Thoracic aorta (tissue), 2 donors: Measurements from ENCODE around the gene SCAI. TPM values are rescaled to one million over a fixed set of nuclear protein-coding genes. Genes with fewer than 3 reads are reported as not detected.
"Not testable (repeated sequence)": the region's sequence is repeated elsewhere in the genome, so short reads cannot be mapped to it uniquely, and the experiment has no call there.

Experiments
- ATAC-seq: fragments of 150-250 bp; one replicate; pipeline ENCODE4 v1.8.0; 2017; ENCODE audit warnings: low read depth; ENCODE audit not compliant: insufficient number of reproducible peaks, low FRiP score
- DNase-seq: peaks from one replicate; pipeline ENCODE4 v3.0.0-alpha.2; 2020; ENCODE audit warnings: low spot score
- H3K27ac ChIP-seq, 2 donors: fragments of 200-600 bp; sonication (generic); 1 replicate in 1 of 2; 2 replicates in 1 of 2; pipeline ENCODE4 v1.5.1; 2016; ENCODE audit warnings: mild to moderate bottlenecking in 2 of 2, moderate library complexity in 2 of 2
- H3K27me3 ChIP-seq: fragments of 200-600 bp; sonication (generic); replicated peaks from 2 replicates; pipeline ENCODE4 v1.6.0; 2016; ENCODE audit warnings: mild to moderate bottlenecking; ENCODE audit not compliant: insufficient read depth
- H3K36me3 ChIP-seq: fragments of 200-600 bp; sonication (generic); one replicate; pipeline ENCODE4 v1.5.1; 2016
- H3K4me1 ChIP-seq, 2 donors: fragments of 200-600 bp; sonication (generic); 1 replicate in 1 of 2; 2 replicates in 1 of 2; pipeline versions ENCODE4 v1.5.1 to v1.6.0; 2016; ENCODE audit warnings: low read depth in 2 of 2, mild to moderate bottlenecking in 1 of 2; ENCODE audit not compliant: control insufficient read depth in 1 of 2
- H3K4me3 ChIP-seq: fragments of 200-600 bp; sonication (generic); 2 replicates; pipeline ENCODE4 v1.5.1; 2016; ENCODE audit warnings: mild to moderate bottlenecking
- H3K9me3 ChIP-seq: fragments of 200-600 bp; sonication (generic); 2 replicates; pipeline ENCODE4 v1.5.1; 2016
- CTCF ChIP-seq: fragments of 200-600 bp; sonication (generic); IDR thresholded peaks from one replicate; pipeline ENCODE4 v1.5.1; 2019; ENCODE audit warnings: antibody characterized with exemption
- total RNA-seq, 2 donors: library from RNA; depleted of rRNA; stranded (reverse); fragments of >200 nt; gene quantifications; one replicate each; pipeline versions ENCODE4 v1.1.0 to v1.2.3, GENCODE V29; 2016

The SCAI gene
- total RNA-seq, 2 donors from 2014 or later: 5.1 to 12.4 TPM

- ATAC-seq (no peak), DNase-seq (no peak)
- H3K9me3 ChIP-seq: no peaks in the 10 kb centered on the region
- no peaks in the 10 kb centered on the region for H3K27me3 ChIP-seq
- peak overlapping the region; percentile 18 for H3K4me3 ChIP-seq
- peak overlapping the region; percentile 67 to 70 for H3K27ac ChIP-seq
- no peak for TF ChIP-seq CTCF
- H3K36me3 ChIP-seq: no peaks in the 10 kb centered on the region
- H3K4me1 ChIP-seq: peaks cover 16 to 21% of the 10 kb centered on the region in 2 donors
Observed at GRCh38 chr9:125172031-125172755, 28.9 kb upstream of the SCAI start.

GRCh38 chr9:125169895-125170294 lies 26.6 kb upstream of the SCAI start:
- Histone ChIP-seq H3K27ac (no peak overlapping the region), H3K4me1 (peaks cover 26 to 36% of the 10 kb centered on the region in 2 donors)
- no peak for TF ChIP-seq CTCF

GRCh38 chr9:125166762-125167161 lies 23.4 kb upstream of the SCAI start:
- Histone ChIP-seq H3K27ac (peak overlapping the region; percentile 60 to 91), H3K4me1 (peaks cover 10 to 32% of the 10 kb centered on the region in 2 donors)

More at GRCh38 chr9:125169895-125170294, 26.6 kb upstream of the SCAI start:
- no peak for DNase-seq
- ATAC-seq: no peak
- Histone ChIP-seq H3K4me3 (no peak overlapping the region), H3K36me3 (no peaks in the 10 kb centered on the region), H3K9me3 (no peaks in the 10 kb centered on the region), H3K27me3 (no peaks in the 10 kb centered on the region)

GRCh38 chr9:125162891-125163290 lies 19.6 kb upstream of the SCAI start:
- ATAC-seq, H3K9me3 ChIP-seq, H3K27ac ChIP-seq, H3K4me3 ChIP-seq, H3K36me3 ChIP-seq, DNase-seq, H3K27me3 ChIP-seq: not testable (repeated sequence)
- H3K4me1 ChIP-seq: peaks cover 8 to 49% of the 10 kb centered on the region in 2 donors

More at GRCh38 chr9:125166762-125167161, 23.4 kb upstream of the SCAI start:
- TF ChIP-seq CTCF: no peak
- H3K36me3 ChIP-seq: peaks cover 4% of the 10 kb centered on the region
- no peaks in the 10 kb centered on the region for H3K27me3 ChIP-seq
- no peak for DNase-seq
- no peaks in the 10 kb centered on the region for H3K9me3 ChIP-seq
- no peak overlapping the region for H3K4me3 ChIP-seq
- ATAC-seq: no peak

- no peak for DNase-seq
- no peaks in the 10 kb centered on the region for H3K9me3 ChIP-seq
- H3K27me3 ChIP-seq: no peaks in the 10 kb centered on the region
- H3K27ac ChIP-seq: peak overlapping the region; percentile 8 to 28
- H3K4me1 ChIP-seq: peaks cover 4 to 43% of the 10 kb centered on the region in 2 donors
- H3K36me3 ChIP-seq: peaks cover 4% of the 10 kb centered on the region
- no peak for TF ChIP-seq CTCF
- peak; percentile 64 for ATAC-seq
- peak overlapping the region; percentile 10 for H3K4me3 ChIP-seq
Observed at GRCh38 chr9:125161284-125161918, 18.1 kb upstream of the SCAI start.
